ENCODE results near the gene RAD51B. TPM values are rescaled to one million over a fixed set of nuclear protein-coding genes. Genes with fewer than 3 reads are reported as not detected.

RAD51B gene
- total RNA-seq, 1 experiment from 2014 or later = 8.5 TPM

DNA sequence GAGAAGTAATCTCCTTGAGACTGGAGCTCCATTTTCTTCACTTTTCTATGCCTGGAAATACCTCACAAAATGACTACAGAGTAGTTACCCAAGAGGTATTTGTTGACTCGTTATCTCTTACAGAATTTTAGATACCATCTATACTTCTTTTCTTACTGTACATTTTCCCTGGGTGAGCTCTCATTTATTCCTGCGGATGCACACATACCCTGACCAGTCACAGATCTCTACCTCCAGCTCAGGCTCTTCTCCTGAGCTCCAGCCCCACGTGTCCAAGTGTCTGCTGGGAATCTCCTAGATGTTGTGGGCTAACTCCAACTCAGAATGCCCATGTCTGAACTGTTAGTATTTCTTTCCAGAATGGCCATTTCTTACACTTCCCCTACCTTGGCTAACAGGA is 403.1 kb downstream of the RAD51B start:
- TF ChIP-seq CTCF (IDR thresholded peaks at IDR 0.05) (no peak), SIN3A (IDR thresholded peaks at IDR 0.05; ENCODE audit: borderline replicate concordance, insufficient read depth, low read depth, low read length) (no peak)
- ChIA-PET CTCF (no interaction called here), POLR2A (no interaction called here)
- no peaks in the 10 kb centered on the region for H3K9me3 ChIP-seq (ENCODE audit: control insufficient read depth, insufficient read depth, low read depth, low read length)
- H3K27me3 ChIP-seq (ENCODE audit: control insufficient read depth, insufficient read depth, low read length) = no peaks in the 10 kb centered on the region
- H3K4me3 ChIP-seq (ENCODE audit: low read depth in 2 of 2, low read length in 2 of 2) = no peak overlapping the region
- peak overlapping the region; percentile 9; the same call in 1 of the 2 replicates for H3K27ac ChIP-seq (ENCODE audit: low read length)
- ATAC-seq = no peak
- BruUV-seq (replicated peaks) = no TSS peak
- H3K36me3 ChIP-seq (ENCODE audit: control insufficient read depth, insufficient read depth, low read length) = no peaks in the 10 kb centered on the region
- intact Hi-C loops (cut with micrococcal nuclease; ENCODE audit: unreplicated experiment) = no loop called here
- no peak for DNase-seq (ENCODE audit: low read depth, low spot score)
- in situ Hi-C loops (cut with HindIII; ENCODE audit: low pct_unique_long_range_greater_than_20kb, low sequenced_read_pairs) = no loop called here
- no peaks in the 10 kb centered on the region; the same call in 1 of the 2 replicates for H3K4me1 ChIP-seq (ENCODE audit: control insufficient read depth, insufficient read depth, low read length)

- no peak for DNase-seq (ENCODE audit: low read depth, low spot score)
- ATAC-seq = no peak
- no peaks in the 10 kb centered on the region for H3K27me3 ChIP-seq (ENCODE audit: control insufficient read depth, insufficient read depth, low read length)
- ChIA-PET POLR2A (interaction anchor here (0.7 kb wide), 1 partner anchor 246 kb away, joined by 3 read pairs; no protein-coding TSS in a partner anchor), CTCF (no interaction called here)
- H3K27ac ChIP-seq (ENCODE audit: low read length) = peak overlapping the region; percentile 9; the same call in 1 of the 2 replicates
- intact Hi-C loops (cut with micrococcal nuclease; ENCODE audit: unreplicated experiment) = no loop called here
- H3K9me3 ChIP-seq (ENCODE audit: control insufficient read depth, insufficient read depth, low read depth, low read length) = no peaks in the 10 kb centered on the region
- no peaks in the 10 kb centered on the region for H3K36me3 ChIP-seq (ENCODE audit: control insufficient read depth, insufficient read depth, low read length)
- no peaks in the 10 kb centered on the region for H3K4me1 ChIP-seq (ENCODE audit: control insufficient read depth, insufficient read depth, low read length)
- in situ Hi-C loops (cut with HindIII; ENCODE audit: low pct_unique_long_range_greater_than_20kb, low sequenced_read_pairs) = no loop called here
- TF ChIP-seq TCF7L2 (IDR thresholded peaks at IDR 0.05; ENCODE audit: low read depth, low read length) (no peak), SIN3A (IDR thresholded peaks at IDR 0.05; ENCODE audit: borderline replicate concordance, insufficient read depth, low read depth, low read length) (no peak), POLR2AphosphoS5 (IDR thresholded peaks at IDR 0.05; ENCODE audit: low read depth, low read length) (no peak), CTCF (IDR thresholded peaks at IDR 0.05) (no peak)
- TF ChIP-seq, protein P1, sequence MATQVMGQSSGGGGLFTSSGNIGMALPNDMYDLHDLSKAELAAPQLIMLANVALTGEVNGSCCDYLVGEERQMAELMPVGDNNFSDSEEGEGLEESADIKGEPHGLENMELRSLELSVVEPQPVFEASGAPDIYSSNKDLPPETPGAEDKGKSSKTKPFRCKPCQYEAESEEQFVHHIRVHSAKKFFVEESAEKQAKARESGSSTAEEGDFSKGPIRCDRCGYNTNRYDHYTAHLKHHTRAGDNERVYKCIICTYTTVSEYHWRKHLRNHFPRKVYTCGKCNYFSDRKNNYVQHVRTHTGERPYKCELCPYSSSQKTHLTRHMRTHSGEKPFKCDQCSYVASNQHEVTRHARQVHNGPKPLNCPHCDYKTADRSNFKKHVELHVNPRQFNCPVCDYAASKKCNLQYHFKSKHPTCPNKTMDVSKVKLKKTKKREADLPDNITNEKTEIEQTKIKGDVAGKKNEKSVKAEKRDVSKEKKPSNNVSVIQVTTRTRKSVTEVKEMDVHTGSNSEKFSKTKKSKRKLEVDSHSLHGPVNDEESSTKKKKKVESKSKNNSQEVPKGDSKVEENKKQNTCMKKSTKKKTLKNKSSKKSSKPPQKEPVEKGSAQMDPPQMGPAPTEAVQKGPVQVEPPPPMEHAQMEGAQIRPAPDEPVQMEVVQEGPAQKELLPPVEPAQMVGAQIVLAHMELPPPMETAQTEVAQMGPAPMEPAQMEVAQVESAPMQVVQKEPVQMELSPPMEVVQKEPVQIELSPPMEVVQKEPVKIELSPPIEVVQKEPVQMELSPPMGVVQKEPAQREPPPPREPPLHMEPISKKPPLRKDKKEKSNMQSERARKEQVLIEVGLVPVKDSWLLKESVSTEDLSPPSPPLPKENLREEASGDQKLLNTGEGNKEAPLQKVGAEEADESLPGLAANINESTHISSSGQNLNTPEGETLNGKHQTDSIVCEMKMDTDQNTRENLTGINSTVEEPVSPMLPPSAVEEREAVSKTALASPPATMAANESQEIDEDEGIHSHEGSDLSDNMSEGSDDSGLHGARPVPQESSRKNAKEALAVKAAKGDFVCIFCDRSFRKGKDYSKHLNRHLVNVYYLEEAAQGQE (IDR thresholded peaks at IDR 0.05; ENCODE audit: insufficient read depth in 1 of 2, low read depth in 2 of 2, low read length in 1 of 2) = no peak
- no peak overlapping the region for H3K4me3 ChIP-seq (ENCODE audit: low read depth in 2 of 2, low read length in 2 of 2)
- no TSS peak for BruUV-seq (replicated peaks)
These were observed 404.1 kb downstream of the RAD51B start for GRCh38 chr14:68223631-68224030.
